Measurements from ENCODE around the gene RGS8. TPM values are rescaled to one million over a fixed set of nuclear protein-coding genes. Genes with fewer than 3 reads are reported as not detected.

RGS8 gene
- total RNA-seq, 4 donors from 2014 or later, result 2.2 TPM; not detected in 3

DNA sequence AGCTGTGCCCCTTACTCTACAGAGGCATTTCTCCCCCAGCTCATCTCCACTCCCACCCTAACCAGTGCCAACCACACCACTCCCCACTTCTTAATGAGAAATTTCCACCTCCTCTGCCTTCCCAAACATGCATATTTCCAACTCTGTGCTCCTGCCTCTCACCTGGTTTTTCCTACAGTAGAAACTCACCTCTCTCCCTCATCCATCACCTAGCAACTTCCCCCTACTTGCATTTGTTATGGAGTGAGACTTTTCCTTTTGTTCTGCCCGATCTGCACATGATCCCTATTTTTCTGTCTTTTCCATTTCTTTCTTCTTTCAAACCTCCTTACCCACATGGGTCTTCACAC is 11.9 kb downstream of the RGS8 start:
- H3K27me3 ChIP-seq, result peaks cover 8% of the 10 kb centered on the region
- DNase-seq, result no peak
- no peaks in the 10 kb centered on the region for H3K9me3 ChIP-seq
- intact Hi-C loops (cut with DNase I; ENCODE audit: low total_unique reads) (loop anchor here (10.0 kb wide), 1 partner anchor 92 kb away; no protein-coding TSS in a partner anchor), in situ Hi-C loops (cut with MboI; ENCODE audit: low pct_ligation_motif_present in 1 of 4, low pct_unique_long_range_greater_than_20kb in 1 of 4, low sequenced_read_pairs in 3 of 4) (no loop called here)
- H3K27ac ChIP-seq, result no peak overlapping the region
- no peak for TF ChIP-seq EP300 (IDR thresholded peaks at IDR 0.05; ENCODE audit: low read depth)
- TF ChIP-seq, protein P1, sequence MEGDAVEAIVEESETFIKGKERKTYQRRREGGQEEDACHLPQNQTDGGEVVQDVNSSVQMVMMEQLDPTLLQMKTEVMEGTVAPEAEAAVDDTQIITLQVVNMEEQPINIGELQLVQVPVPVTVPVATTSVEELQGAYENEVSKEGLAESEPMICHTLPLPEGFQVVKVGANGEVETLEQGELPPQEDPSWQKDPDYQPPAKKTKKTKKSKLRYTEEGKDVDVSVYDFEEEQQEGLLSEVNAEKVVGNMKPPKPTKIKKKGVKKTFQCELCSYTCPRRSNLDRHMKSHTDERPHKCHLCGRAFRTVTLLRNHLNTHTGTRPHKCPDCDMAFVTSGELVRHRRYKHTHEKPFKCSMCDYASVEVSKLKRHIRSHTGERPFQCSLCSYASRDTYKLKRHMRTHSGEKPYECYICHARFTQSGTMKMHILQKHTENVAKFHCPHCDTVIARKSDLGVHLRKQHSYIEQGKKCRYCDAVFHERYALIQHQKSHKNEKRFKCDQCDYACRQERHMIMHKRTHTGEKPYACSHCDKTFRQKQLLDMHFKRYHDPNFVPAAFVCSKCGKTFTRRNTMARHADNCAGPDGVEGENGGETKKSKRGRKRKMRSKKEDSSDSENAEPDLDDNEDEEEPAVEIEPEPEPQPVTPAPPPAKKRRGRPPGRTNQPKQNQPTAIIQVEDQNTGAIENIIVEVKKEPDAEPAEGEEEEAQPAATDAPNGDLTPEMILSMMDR (IDR thresholded peaks at IDR 0.05), result no peak
- TF ChIP-seq POLR2A (IDR thresholded peaks at IDR 0.05), result no peak
- TF ChIP-seq POLR2AphosphoS5 (IDR thresholded peaks at IDR 0.05), result no peak
- H3K4me3 ChIP-seq, result no peak overlapping the region
- no peaks in the 10 kb centered on the region for H3K36me3 ChIP-seq
- peaks cover 0 to 8% (median 0%) of the 10 kb centered on the region in 4 donors for H3K4me1 ChIP-seq
- WGBS, 2 donors (ENCODE audit: low coverage in 1 of 2), result 20 to 55% methylated on average over 1 of the region's 1 CpG

DNA sequence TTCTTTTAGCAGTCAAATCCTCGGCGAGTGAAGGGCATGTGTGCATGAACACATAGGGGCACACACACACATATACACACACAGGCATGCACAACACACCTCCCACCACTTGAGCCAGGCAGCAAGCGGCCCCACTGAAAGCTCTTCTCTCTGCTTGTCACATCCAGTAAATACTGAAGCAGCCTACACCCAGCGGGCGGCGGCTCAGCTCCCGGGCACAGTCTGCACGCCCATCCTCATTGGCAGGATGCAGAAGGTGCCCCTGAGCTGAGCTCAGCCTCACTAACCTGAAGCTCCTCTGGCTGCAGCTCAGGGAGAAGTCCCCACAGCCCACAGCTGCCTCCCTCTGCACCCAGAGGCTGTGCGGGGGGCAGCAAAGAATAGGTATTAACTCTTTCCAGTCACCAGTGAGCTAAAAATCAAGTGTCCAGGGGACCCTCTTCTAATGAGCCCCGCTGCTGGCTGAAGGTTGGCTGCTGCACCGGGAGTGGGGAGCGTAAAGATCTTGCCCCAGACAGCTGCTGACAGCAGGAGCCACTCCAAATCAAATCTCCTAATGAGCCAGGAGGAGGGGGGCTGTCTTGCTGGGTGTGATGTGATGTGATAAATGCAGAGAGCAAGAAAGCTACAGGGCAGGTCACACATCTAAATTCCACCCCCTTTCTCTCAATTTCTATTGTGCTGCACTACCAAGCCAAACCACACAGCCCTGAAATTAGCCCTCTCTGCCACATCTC is 12.5 kb downstream of the RGS8 start:
- 53% methylated on average over 12 of the region's 12 CpGs; no CpG with 5 or more reads in 1 of the 2 donors for WGBS, 2 donors (ENCODE audit: low coverage in 1 of 2)
- Histone ChIP-seq H3K4me3 (no peak overlapping the region), H3K9me3 (no peaks in the 10 kb centered on the region), H3K27ac (no peak overlapping the region), H3K4me1 (peaks cover 0 to 8% (median 0%) of the 10 kb centered on the region in 4 donors), H3K27me3 (peaks cover 8% of the 10 kb centered on the region), H3K36me3 (no peaks in the 10 kb centered on the region)
- intact Hi-C loops (cut with DNase I; ENCODE audit: low total_unique reads) (loop anchor here (10.0 kb wide), 1 partner anchor 93 kb away; no protein-coding TSS in a partner anchor), in situ Hi-C loops (cut with MboI; ENCODE audit: low pct_ligation_motif_present in 1 of 4, low pct_unique_long_range_greater_than_20kb in 1 of 4, low sequenced_read_pairs in 3 of 4) (no loop called here)
- no peak for DNase-seq
- TF ChIP-seq EP300 (IDR thresholded peaks at IDR 0.05; ENCODE audit: low read depth) (no peak), POLR2AphosphoS5 (IDR thresholded peaks at IDR 0.05) (no peak), POLR2A (IDR thresholded peaks at IDR 0.05) (no peak)
- TF ChIP-seq, protein P1 (IDR thresholded peaks at IDR 0.05), result no peak

DNA sequence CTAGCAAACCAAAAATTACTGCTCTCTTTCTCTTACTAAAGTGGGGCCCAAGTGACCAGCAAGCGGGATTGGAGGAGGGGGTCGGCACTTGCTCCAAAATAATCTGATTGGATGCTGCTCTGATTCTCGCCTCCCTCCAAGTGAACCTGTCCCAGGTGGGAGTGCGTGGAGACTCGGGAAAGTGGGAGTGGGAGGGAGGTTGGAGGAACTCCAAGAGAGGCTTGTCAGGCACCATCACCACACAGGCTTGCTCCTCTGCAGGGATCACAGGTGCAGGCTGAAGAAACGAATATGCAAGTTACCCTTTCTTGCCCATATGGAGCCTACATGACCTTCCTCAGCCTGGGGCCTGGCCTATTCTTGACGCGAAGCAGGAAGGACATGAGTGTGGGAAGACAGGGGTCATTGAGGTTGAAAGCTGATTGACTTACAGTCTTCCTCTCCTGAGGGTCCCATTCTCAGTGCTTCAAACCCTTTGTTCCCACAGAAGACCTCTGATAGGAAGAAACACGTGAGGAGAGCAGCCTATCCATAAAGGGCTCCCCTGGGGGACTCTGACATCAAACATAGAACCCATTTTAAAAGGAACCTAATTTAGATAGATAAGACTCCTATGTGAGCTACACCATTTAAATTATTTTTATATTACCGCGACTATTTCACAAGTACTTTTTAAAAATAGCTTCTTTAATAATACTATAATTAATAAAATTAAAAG is 14.2 kb downstream of the RGS8 start:
- H3K9me3 ChIP-seq, result no peaks in the 10 kb centered on the region
- 85 to 100% methylated on average over 3 to 11 of the region's 11 CpGs for WGBS, 2 donors (ENCODE audit: low coverage in 1 of 2)
- intact Hi-C loops (cut with DNase I; ENCODE audit: low total_unique reads) (loop anchor here (10.0 kb wide), 1 partner anchor 95 kb away; no protein-coding TSS in a partner anchor), in situ Hi-C loops (cut with MboI; ENCODE audit: low pct_ligation_motif_present in 1 of 4, low pct_unique_long_range_greater_than_20kb in 1 of 4, low sequenced_read_pairs in 3 of 4) (no loop called here)
- H3K27me3 ChIP-seq, result peaks cover 8% of the 10 kb centered on the region
- DNase-seq, result no peak
- H3K27ac ChIP-seq, result no peak overlapping the region
- no peak overlapping the region for H3K4me3 ChIP-seq
- H3K4me1 ChIP-seq, result peaks cover 0 to 8% (median 0%) of the 10 kb centered on the region in 4 donors
- H3K36me3 ChIP-seq, result no peaks in the 10 kb centered on the region
- TF ChIP-seq EP300 (IDR thresholded peaks at IDR 0.05; ENCODE audit: low read depth) (no peak), POLR2A (IDR thresholded peaks at IDR 0.05) (no peak), POLR2AphosphoS5 (IDR thresholded peaks at IDR 0.05) (no peak)
- TF ChIP-seq, protein P1 (IDR thresholded peaks at IDR 0.05), result no peak

DNA sequence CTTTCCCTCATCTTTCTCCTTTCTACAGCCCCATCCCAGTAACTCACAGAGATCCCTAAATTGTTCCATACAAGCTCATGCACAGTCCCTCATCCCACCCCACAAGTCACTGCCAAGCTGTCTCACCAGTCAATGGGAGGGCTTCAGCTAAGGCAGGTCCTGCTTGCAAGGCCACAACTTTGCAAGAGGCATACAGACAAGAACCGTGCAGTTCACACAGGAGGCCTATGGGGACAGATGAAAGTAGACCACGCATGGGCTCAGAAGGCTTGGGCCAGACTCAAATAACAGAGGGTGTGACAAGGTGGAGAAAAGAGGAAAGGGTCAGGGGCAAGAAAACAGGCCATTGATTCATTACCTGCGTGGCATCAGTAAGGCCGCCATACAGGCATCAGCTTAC is 15.1 kb downstream of the RGS8 start:
- peaks cover 0 to 3% (median 0%) of the 10 kb centered on the region in 4 donors for H3K4me1 ChIP-seq
- TF ChIP-seq, protein P1 (IDR thresholded peaks at IDR 0.05), result no peak
- no peak for TF ChIP-seq POLR2AphosphoS5 (IDR thresholded peaks at IDR 0.05)
- no peak for TF ChIP-seq EP300 (IDR thresholded peaks at IDR 0.05; ENCODE audit: low read depth)
- no peak for TF ChIP-seq POLR2A (IDR thresholded peaks at IDR 0.05)
- WGBS, 2 donors (ENCODE audit: low coverage in 1 of 2), result 93 to 95% methylated on average over 4 of the region's 4 CpGs
- DNase-seq, result no peak
- no peaks in the 10 kb centered on the region for H3K9me3 ChIP-seq
- peaks cover 8% of the 10 kb centered on the region for H3K27me3 ChIP-seq
- in situ Hi-C loops (cut with MboI; ENCODE audit: low pct_ligation_motif_present in 1 of 4, low pct_unique_long_range_greater_than_20kb in 1 of 4, low sequenced_read_pairs in 3 of 4), result no loop called here
- H3K36me3 ChIP-seq, result no peaks in the 10 kb centered on the region
- H3K4me3 ChIP-seq, result no peak overlapping the region
- H3K27ac ChIP-seq, result no peak overlapping the region
- intact Hi-C loops (cut with DNase I; ENCODE audit: low total_unique reads), result no loop called here
